ENCODE results near the gene PLXNB1.
A peak's percentile ranks its signal among the peaks of the same experiment; 100 is the strongest.

The PLXNB1 gene

GRCh38 chr3:48423883-48424695, 5.8 kb downstream of the PLXNB1 start:
- no peak for DNase-seq (ENCODE audit: low read depth)
- TF ChIP-seq, protein P1, sequence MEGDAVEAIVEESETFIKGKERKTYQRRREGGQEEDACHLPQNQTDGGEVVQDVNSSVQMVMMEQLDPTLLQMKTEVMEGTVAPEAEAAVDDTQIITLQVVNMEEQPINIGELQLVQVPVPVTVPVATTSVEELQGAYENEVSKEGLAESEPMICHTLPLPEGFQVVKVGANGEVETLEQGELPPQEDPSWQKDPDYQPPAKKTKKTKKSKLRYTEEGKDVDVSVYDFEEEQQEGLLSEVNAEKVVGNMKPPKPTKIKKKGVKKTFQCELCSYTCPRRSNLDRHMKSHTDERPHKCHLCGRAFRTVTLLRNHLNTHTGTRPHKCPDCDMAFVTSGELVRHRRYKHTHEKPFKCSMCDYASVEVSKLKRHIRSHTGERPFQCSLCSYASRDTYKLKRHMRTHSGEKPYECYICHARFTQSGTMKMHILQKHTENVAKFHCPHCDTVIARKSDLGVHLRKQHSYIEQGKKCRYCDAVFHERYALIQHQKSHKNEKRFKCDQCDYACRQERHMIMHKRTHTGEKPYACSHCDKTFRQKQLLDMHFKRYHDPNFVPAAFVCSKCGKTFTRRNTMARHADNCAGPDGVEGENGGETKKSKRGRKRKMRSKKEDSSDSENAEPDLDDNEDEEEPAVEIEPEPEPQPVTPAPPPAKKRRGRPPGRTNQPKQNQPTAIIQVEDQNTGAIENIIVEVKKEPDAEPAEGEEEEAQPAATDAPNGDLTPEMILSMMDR (IDR thresholded peaks at IDR 0.05; ENCODE audit: control insufficient read depth, extremely low read depth, insufficient read depth): no peak
- H3K4me3 ChIP-seq (ENCODE audit: low read depth, low read length): no peak overlapping the region

DNA sequence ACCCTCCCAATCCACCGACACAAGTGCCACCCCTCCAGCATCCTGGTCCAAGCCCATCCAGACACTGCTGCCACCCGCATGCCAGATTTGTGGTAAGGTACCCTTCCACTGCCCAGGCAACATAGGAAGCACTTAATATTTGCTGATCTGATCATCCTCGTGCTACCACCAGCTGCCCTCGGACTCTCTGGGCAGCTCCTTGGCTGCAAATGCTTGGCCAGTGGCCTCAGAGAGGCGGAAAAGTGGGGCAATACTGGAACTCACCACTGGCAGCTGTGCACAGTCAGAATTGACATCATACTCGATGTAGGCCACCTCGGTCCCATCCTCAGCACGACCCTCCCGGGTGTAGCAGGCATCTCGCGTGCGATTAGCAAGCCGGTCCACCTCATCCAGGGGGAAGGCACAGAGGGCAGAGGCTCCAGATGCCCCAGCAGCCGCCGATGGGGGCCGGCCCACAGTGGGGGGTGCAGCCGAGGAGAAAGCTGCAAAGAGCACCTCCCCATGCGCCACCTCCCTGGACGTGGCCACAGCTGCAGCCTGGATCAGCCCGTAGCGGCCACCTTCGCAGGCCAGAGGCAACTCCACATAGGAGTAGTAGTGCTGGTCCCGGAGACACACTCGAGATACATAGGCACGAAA, 6.5 kb downstream of the PLXNB1 start:
- H3K4me3 ChIP-seq (ENCODE audit: low read depth, low read length): no peak overlapping the region
- DNase-seq (ENCODE audit: low read depth): no peak

GRCh38 chr3:48422681-48423080, 7.2 kb downstream of the PLXNB1 start:
- TF ChIP-seq, protein P1 (IDR thresholded peaks at IDR 0.05; ENCODE audit: control insufficient read depth, extremely low read depth, insufficient read depth): no peak
- DNase-seq (ENCODE audit: low read depth): no peak
- no peak overlapping the region for H3K4me3 ChIP-seq (ENCODE audit: low read depth, low read length)

More for the DNA sequence above, 6.5 kb downstream of the PLXNB1 start:
- TF ChIP-seq, protein P1 (IDR thresholded peaks at IDR 0.05; ENCODE audit: control insufficient read depth, extremely low read depth, insufficient read depth): no peak

GRCh38 chr3:48422272-48422671, 7.6 kb downstream of the PLXNB1 start:
- H3K4me3 ChIP-seq (ENCODE audit: low read depth, low read length): no peak overlapping the region
- no peak for DNase-seq (ENCODE audit: low read depth)
- TF ChIP-seq, protein P1 (IDR thresholded peaks at IDR 0.05; ENCODE audit: control insufficient read depth, extremely low read depth, insufficient read depth): peak; percentile 38

DNA sequence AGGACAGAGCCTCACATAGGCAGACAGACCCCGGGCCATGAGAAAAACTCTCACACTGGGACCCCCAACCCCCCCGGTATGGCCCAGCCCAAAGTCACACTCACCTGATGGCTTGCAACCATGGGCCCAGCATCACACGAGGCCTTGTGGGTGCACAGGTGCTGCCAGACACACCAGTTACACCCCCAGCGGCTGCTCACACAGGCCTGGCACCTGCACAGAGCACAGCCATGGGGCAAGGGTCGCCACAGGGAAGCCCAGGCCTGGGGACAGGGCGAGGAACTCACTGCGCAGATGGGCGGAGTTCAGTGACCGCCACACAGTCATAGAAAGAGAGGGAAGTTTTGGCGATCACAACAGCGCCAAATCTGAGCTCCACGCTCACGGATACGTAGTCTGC, 9.3 kb downstream of the PLXNB1 start:
- no peak overlapping the region for H3K4me3 ChIP-seq (ENCODE audit: low read depth, low read length)
- no peak for DNase-seq (ENCODE audit: low read depth)
- TF ChIP-seq, protein P1 (IDR thresholded peaks at IDR 0.05; ENCODE audit: control insufficient read depth, extremely low read depth, insufficient read depth): no peak

DNA sequence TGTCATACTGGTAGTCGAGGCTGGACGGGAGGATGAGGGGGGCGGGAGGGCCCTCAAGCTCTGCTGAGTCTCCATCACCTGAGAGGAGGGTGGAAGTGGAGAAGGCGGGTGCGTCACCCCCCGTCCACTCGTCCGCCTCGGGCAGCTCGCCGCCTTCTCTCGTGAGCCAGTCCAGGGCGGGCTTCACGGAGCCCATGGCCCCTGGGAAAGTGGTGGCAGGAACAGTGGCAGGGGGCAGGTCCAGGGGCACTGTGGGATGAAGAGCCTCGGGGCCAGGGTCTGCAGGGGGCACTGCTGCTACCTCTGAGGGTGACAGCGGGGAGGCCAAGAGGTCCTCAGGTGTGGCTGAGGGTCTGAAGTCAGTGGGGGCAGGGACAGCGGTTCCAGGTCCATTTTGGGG, 10.3 kb downstream of the PLXNB1 start:
- TF ChIP-seq, protein P1 (IDR thresholded peaks at IDR 0.05; ENCODE audit: control insufficient read depth, extremely low read depth, insufficient read depth): no peak
- H3K4me3 ChIP-seq (ENCODE audit: low read depth, low read length): no peak overlapping the region
- no peak for DNase-seq (ENCODE audit: low read depth)

Data from LNCaP clone FGC (cell line).